Measurements from ENCODE around the gene TBC1D14. TPM values are rescaled to one million over a fixed set of nuclear protein-coding genes. Genes with fewer than 3 reads are reported as not detected.

The TBC1D14 gene
- polyA plus RNA-seq, 1 of the 3 experiments (the other 2 are of a cell fraction): 39.5 TPM

DNA sequence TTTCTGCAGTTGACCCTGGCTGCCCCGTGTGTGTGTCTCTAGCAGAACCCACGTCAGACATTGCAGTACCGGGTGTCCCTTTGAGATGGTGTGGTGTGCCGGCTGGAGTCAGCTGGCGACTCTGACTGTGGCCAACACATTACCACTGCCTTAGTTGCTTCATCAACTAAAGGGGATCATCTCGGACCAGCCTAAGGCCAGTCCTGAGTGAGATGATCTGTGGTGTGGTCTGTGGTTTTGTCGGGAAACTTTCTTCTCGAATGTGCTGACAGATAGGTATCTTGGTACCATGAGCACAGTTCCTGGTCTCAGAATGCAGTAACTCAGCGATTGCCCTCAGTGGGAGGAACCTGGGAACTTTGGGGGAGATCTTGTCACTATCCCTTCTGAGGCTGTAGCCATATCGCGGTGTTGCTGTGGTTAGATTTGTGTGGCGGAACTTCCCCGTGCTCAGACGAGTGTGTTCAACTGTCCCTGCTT is 15.8 kb downstream of the TBC1D14 start:
- H3K36me3 ChIP-seq (replicated peaks in 1 of 2; ENCODE audit: control insufficient read depth in 1 of 2, insufficient read depth in 2 of 2, low read length in 1 of 2): peaks cover 0 to 10% of the 10 kb centered on the region in 2 experiments
- no peak overlapping the region for H3K27ac ChIP-seq (ENCODE audit: low read depth in 2 of 2, low read length in 1 of 2)
- H3K9me2 ChIP-seq: no peaks in the 10 kb centered on the region
- H3K79me2 ChIP-seq (ENCODE audit: insufficient read depth): peaks cover 7% of the 10 kb centered on the region; the same call in 1 of the 2 replicates
- H3K9me3 ChIP-seq: no peaks in the 10 kb centered on the region
- no peak for DNase-seq
- 93% methylated on average over 14 of the region's 14 CpGs for WGBS (ENCODE audit: low lambda C conversion rate)
- H3K9ac ChIP-seq: no peak overlapping the region
- H3K27me3 ChIP-seq (ENCODE audit: insufficient read depth): no peaks in the 10 kb centered on the region
- peaks cover 0 to 4% of the 10 kb centered on the region in 2 experiments; a peak in 2 of 4 replicates for H3K4me1 ChIP-seq (ENCODE audit: control insufficient read depth in 1 of 2, insufficient read depth in 2 of 2, low read depth in 1 of 2, low read length in 1 of 2)
- H3K4me3 ChIP-seq (ENCODE audit: low read depth in 2 of 2, low read length in 1 of 2): no peak overlapping the region
- H3K4me2 ChIP-seq: no peak overlapping the region
- POLR2A ChIA-PET: no interaction called here
- H4K20me1 ChIP-seq (ENCODE audit: insufficient read depth): no peaks in the 10 kb centered on the region
- TF ChIP-seq SIN3A (IDR thresholded peaks at IDR 0.05; ENCODE audit: borderline replicate concordance, low read depth, low read length): no peak
- no peak for TF ChIP-seq SMC3 (IDR thresholded peaks at IDR 0.05; ENCODE audit: low read depth, low read length)
- TF ChIP-seq GATA2 (CRISPR knock-in tag; IDR thresholded peaks at IDR 0.05): no peak
- no peak for TF ChIP-seq USF1 (IDR thresholded peaks at IDR 0.05; ENCODE audit: borderline replicate concordance, low read depth)
- TF ChIP-seq ZBTB33 (IDR thresholded peaks at IDR 0.05; ENCODE audit: borderline replicate concordance, low read depth): no peak
- TF ChIP-seq REST (IDR thresholded peaks at IDR 0.05; ENCODE audit: low read depth, low read length): no peak
- no peak for TF ChIP-seq FOXJ3 (CRISPR knock-in tag; IDR thresholded peaks at IDR 0.05)
- no peak for TF ChIP-seq POLR2AphosphoS5 (IDR thresholded peaks at IDR 0.05; ENCODE audit: low read depth, low read length)
- TF ChIP-seq MEF2A (IDR thresholded peaks at IDR 0.05; ENCODE audit: borderline replicate concordance, low read depth): no peak
- TF ChIP-seq CTCF (IDR thresholded peaks at IDR 0.05): no peak
- no peak for TF ChIP-seq EP300 (IDR thresholded peaks at IDR 0.05; ENCODE audit: borderline replicate concordance in 1 of 2, low read depth in 1 of 2, low read length in 1 of 2)
- TF ChIP-seq TAF1 (IDR thresholded peaks at IDR 0.05; ENCODE audit: borderline replicate concordance, low read depth, low read length): no peak
- TF ChIP-seq YY1 (IDR thresholded peaks at IDR 0.05; ENCODE audit: low read depth): no peak
- TF ChIP-seq RAD21 (IDR thresholded peaks at IDR 0.05; ENCODE audit: low read length): no peak
- TF ChIP-seq EZH2phosphoT487 (IDR thresholded peaks at IDR 0.05; ENCODE audit: borderline replicate concordance, low read depth): no peak
- no peak overlapping the region for H2AFZ ChIP-seq (ENCODE audit: low read depth)
- no peaks in the 10 kb centered on the region for H3F3A ChIP-seq (replicated peaks; ENCODE audit: insufficient read depth)
- CTCF ChIA-PET: interaction anchor here (1.4 to 2.6 kb wide), 2 partner anchors 9 to 52 kb away, joined by 3 to 10 read pairs; no protein-coding TSS in a partner anchor
